ENCODE measurements around the gene BRAF. TPM values are rescaled to one million over a fixed set of nuclear protein-coding genes. Genes with fewer than 3 reads are reported as not detected.
"Not testable (repeated sequence)": the region's sequence is repeated elsewhere in the genome, so short reads cannot be mapped to it uniquely, and the experiment has no call there.

Gene BRAF
- total and polyA plus RNA-seq, 5 donors from 2014 or later = 6.9 to 60.8 (median 9.0) TPM

- Mint-ChIP-seq H3K4me3 (peak overlapping the region in 3 of 4 donors; percentile 14 to 41 (median 21)), H3K9me3 (no peaks in the 10 kb centered on the region), H3K4me1 (peaks cover 8 to 36% (median 17%) of the 10 kb centered on the region in 4 donors), H3K36me3 (no peaks in the 10 kb centered on the region), H3K27ac (peak overlapping the region in 2 of 3 donors; percentile 82 to 88), H3K27me3 (no peaks in the 10 kb centered on the region)
- Histone ChIP-seq H3K4me3 (ENCODE audit: low read depth, low read length) (peak overlapping the region; percentile 7), H3K4me1 (ENCODE audit: control insufficient read depth, insufficient read depth, low read length, poor library complexity, severe bottlenecking) (peaks cover 19% of the 10 kb centered on the region), H3K27ac (ENCODE audit: insufficient read depth, low read length, poor library complexity, severe bottlenecking) (peak overlapping the region; percentile 56), H3K9me3 (ENCODE audit: control insufficient read depth in 2 of 2, low read length in 2 of 2) (no peaks in the 10 kb centered on the region), H3K27me3 (ENCODE audit: control insufficient read depth, insufficient read depth, low read length) (no peaks in the 10 kb centered on the region), H3K36me3 (ENCODE audit: control insufficient read depth, insufficient read depth, low read length) (peaks cover 2% of the 10 kb centered on the region)
- peak; percentile 96 to 97 for ATAC-seq (ENCODE audit: low read depth in 2 of 2)
- DNase-seq = peak; percentile 4 to 80 (median 67)
These were observed 201.7 kb downstream of the BRAF start for GRCh38 chr7:140723006-140723405.

- no peak overlapping the region for H3K4me3 Mint-ChIP-seq
- Histone ChIP-seq H3K27me3 (ENCODE audit: control insufficient read depth, insufficient read depth, low read length) (no peaks in the 10 kb centered on the region), H3K4me1 (ENCODE audit: control insufficient read depth, insufficient read depth, low read length, poor library complexity, severe bottlenecking) (peaks cover 19% of the 10 kb centered on the region), H3K9me3 (ENCODE audit: control insufficient read depth in 2 of 2, low read length in 2 of 2) (no peaks in the 10 kb centered on the region), H3K4me3 (ENCODE audit: low read depth, low read length) (no peak overlapping the region), H3K27ac (ENCODE audit: insufficient read depth, low read length, poor library complexity, severe bottlenecking) (no peak overlapping the region), H3K36me3 (ENCODE audit: control insufficient read depth, insufficient read depth, low read length) (peaks cover 2% of the 10 kb centered on the region)
- H3K36me3 Mint-ChIP-seq = no peaks in the 10 kb centered on the region
- no peak for DNase-seq
- H3K27me3 Mint-ChIP-seq = no peaks in the 10 kb centered on the region
- no peak for ATAC-seq (ENCODE audit: low read depth in 2 of 2)
- H3K4me1 Mint-ChIP-seq = peaks cover 8 to 36% (median 17%) of the 10 kb centered on the region in 4 donors
- H3K9me3 Mint-ChIP-seq = no peaks in the 10 kb centered on the region
- H3K27ac Mint-ChIP-seq = peak overlapping the region in 1 of 3 donors; percentile 88
These were observed 202.5 kb downstream of the BRAF start for GRCh38 chr7:140722254-140722653.

- Histone ChIP-seq H3K4me3 (ENCODE audit: low read depth, low read length) (no peak overlapping the region), H3K36me3 (ENCODE audit: control insufficient read depth, insufficient read depth, low read length) (peaks cover 3% of the 10 kb centered on the region), H3K9me3 (ENCODE audit: control insufficient read depth in 2 of 2, low read length in 2 of 2) (no peaks in the 10 kb centered on the region), H3K27me3 (ENCODE audit: control insufficient read depth, insufficient read depth, low read length) (no peaks in the 10 kb centered on the region), H3K4me1 (ENCODE audit: control insufficient read depth, insufficient read depth, low read length, poor library complexity, severe bottlenecking) (peaks cover 19% of the 10 kb centered on the region), H3K27ac (ENCODE audit: insufficient read depth, low read length, poor library complexity, severe bottlenecking) (no peak overlapping the region)
- peaks cover 6% of the 10 kb centered on the region for H3K36me3 Mint-ChIP-seq
- no peaks in the 10 kb centered on the region for H3K27me3 Mint-ChIP-seq
- ATAC-seq (ENCODE audit: low read depth in 2 of 2) = no peak
- peaks cover 8 to 31% (median 15%) of the 10 kb centered on the region in 4 donors for H3K4me1 Mint-ChIP-seq
- DNase-seq = no peak
- H3K27ac Mint-ChIP-seq = no peak overlapping the region
- H3K9me3 Mint-ChIP-seq = no peaks in the 10 kb centered on the region
- H3K4me3 Mint-ChIP-seq = no peak overlapping the region
These were observed 205.0 kb downstream of the BRAF start for GRCh38 chr7:140719721-140720120.

- peaks cover 21% of the 10 kb centered on the region for H3K36me3 Mint-ChIP-seq
- no peak for ATAC-seq (ENCODE audit: low read depth in 2 of 2)
These were observed 210.2 kb downstream of the BRAF start for GRCh38 chr7:140714331-140715040.

GRCh38 chr7:140712392-140712791 is 212.3 kb downstream of the BRAF start:
- not testable (repeated sequence) for H3K4me3 Mint-ChIP-seq; H3K27ac Mint-ChIP-seq; H3K4me1 Mint-ChIP-seq; H3K4me3 ChIP-seq (ENCODE audit: low read depth, low read length); H3K9me3 Mint-ChIP-seq; H3K4me1 ChIP-seq (ENCODE audit: control insufficient read depth, insufficient read depth, low read length, poor library complexity, severe bottlenecking); DNase-seq; ATAC-seq (ENCODE audit: low read depth in 2 of 2); H3K27me3 Mint-ChIP-seq; H3K27ac ChIP-seq (ENCODE audit: insufficient read depth, low read length, poor library complexity, severe bottlenecking); H3K36me3 ChIP-seq (ENCODE audit: control insufficient read depth, insufficient read depth, low read length); H3K27me3 ChIP-seq (ENCODE audit: control insufficient read depth, insufficient read depth, low read length); H3K9me3 ChIP-seq (ENCODE audit: control insufficient read depth in 2 of 2, low read length in 2 of 2)
- peaks cover 21% of the 10 kb centered on the region for H3K36me3 Mint-ChIP-seq

More at GRCh38 chr7:140714331-140715040, 210.2 kb downstream of the BRAF start:
- Histone ChIP-seq H3K27me3 (ENCODE audit: control insufficient read depth, insufficient read depth, low read length) (no peaks in the 10 kb centered on the region), H3K9me3 (ENCODE audit: control insufficient read depth in 2 of 2, low read length in 2 of 2) (no peaks in the 10 kb centered on the region), H3K4me3 (ENCODE audit: low read depth, low read length) (no peak overlapping the region), H3K4me1 (ENCODE audit: control insufficient read depth, insufficient read depth, low read length, poor library complexity, severe bottlenecking) (no peaks in the 10 kb centered on the region), H3K36me3 (ENCODE audit: control insufficient read depth, insufficient read depth, low read length) (peaks cover 3% of the 10 kb centered on the region), H3K27ac (ENCODE audit: insufficient read depth, low read length, poor library complexity, severe bottlenecking) (no peak overlapping the region)
- DNase-seq = no peak
- Mint-ChIP-seq H3K27ac (peak overlapping the region in 2 of 3 donors; percentile 47 to 73), H3K4me3 (no peak overlapping the region), H3K27me3 (no peaks in the 10 kb centered on the region), H3K4me1 (peaks cover 0 to 2% (median 0%) of the 10 kb centered on the region in 4 donors), H3K9me3 (no peaks in the 10 kb centered on the region)

- peak overlapping the region in 1 of 3 donors; percentile 43 for H3K27ac Mint-ChIP-seq
- H3K4me1 Mint-ChIP-seq = peaks cover 0 to 11% (median 2%) of the 10 kb centered on the region in 4 donors
These were observed 216.0 kb downstream of the BRAF start for GRCh38 chr7:140708764-140709163.

GRCh38 chr7:140707132-140707531 is 217.6 kb downstream of the BRAF start:
- Histone ChIP-seq H3K27ac (ENCODE audit: insufficient read depth, low read length, poor library complexity, severe bottlenecking) (no peak overlapping the region), H3K4me3 (ENCODE audit: low read depth, low read length) (no peak overlapping the region), H3K27me3 (ENCODE audit: control insufficient read depth, insufficient read depth, low read length) (no peaks in the 10 kb centered on the region), H3K4me1 (ENCODE audit: control insufficient read depth, insufficient read depth, low read length, poor library complexity, severe bottlenecking) (no peaks in the 10 kb centered on the region), H3K9me3 (ENCODE audit: control insufficient read depth in 2 of 2, low read length in 2 of 2) (no peaks in the 10 kb centered on the region), H3K36me3 (ENCODE audit: control insufficient read depth, insufficient read depth, low read length) (peaks cover 26% of the 10 kb centered on the region)
- no peak for ATAC-seq (ENCODE audit: low read depth in 2 of 2)
- Mint-ChIP-seq H3K27ac (no peak overlapping the region), H3K27me3 (no peaks in the 10 kb centered on the region), H3K9me3 (no peaks in the 10 kb centered on the region), H3K4me1 (peaks cover 0 to 17% (median 7%) of the 10 kb centered on the region in 4 donors), H3K4me3 (no peak overlapping the region), H3K36me3 (peaks cover 26% of the 10 kb centered on the region)
- no peak for DNase-seq

More at GRCh38 chr7:140708764-140709163, 216.0 kb downstream of the BRAF start:
- ATAC-seq (ENCODE audit: low read depth in 2 of 2); H3K4me3 Mint-ChIP-seq; H3K9me3 ChIP-seq (ENCODE audit: control insufficient read depth in 2 of 2, low read length in 2 of 2); H3K9me3 Mint-ChIP-seq; H3K27me3 Mint-ChIP-seq; H3K4me3 ChIP-seq (ENCODE audit: low read depth, low read length); H3K27ac ChIP-seq (ENCODE audit: insufficient read depth, low read length, poor library complexity, severe bottlenecking); DNase-seq; H3K27me3 ChIP-seq (ENCODE audit: control insufficient read depth, insufficient read depth, low read length); H3K4me1 ChIP-seq (ENCODE audit: control insufficient read depth, insufficient read depth, low read length, poor library complexity, severe bottlenecking): not testable (repeated sequence)
- H3K36me3 Mint-ChIP-seq = peaks cover 25% of the 10 kb centered on the region
- H3K36me3 ChIP-seq (ENCODE audit: control insufficient read depth, insufficient read depth, low read length) = peaks cover 19% of the 10 kb centered on the region

- ATAC-seq (ENCODE audit: low read depth in 2 of 2) (no peak), DNase-seq (no peak)
- Mint-ChIP-seq H3K9me3 (no peaks in the 10 kb centered on the region), H3K36me3 (peaks cover 20% of the 10 kb centered on the region), H3K4me1 (peaks cover 7 to 27% (median 14%) of the 10 kb centered on the region in 4 donors), H3K27ac (no peak overlapping the region), H3K4me3 (no peak overlapping the region), H3K27me3 (no peaks in the 10 kb centered on the region)
- no peaks in the 10 kb centered on the region for H3K4me1 ChIP-seq (ENCODE audit: control insufficient read depth, insufficient read depth, low read length, poor library complexity, severe bottlenecking)
- no peaks in the 10 kb centered on the region for H3K9me3 ChIP-seq (ENCODE audit: control insufficient read depth in 2 of 2, low read length in 2 of 2)
- H3K36me3 ChIP-seq (ENCODE audit: control insufficient read depth, insufficient read depth, low read length) = peaks cover 26% of the 10 kb centered on the region
- no peak overlapping the region for H3K27ac ChIP-seq (ENCODE audit: insufficient read depth, low read length, poor library complexity, severe bottlenecking)
- no peak overlapping the region for H3K4me3 ChIP-seq (ENCODE audit: low read depth, low read length)
- no peaks in the 10 kb centered on the region for H3K27me3 ChIP-seq (ENCODE audit: control insufficient read depth, insufficient read depth, low read length)
These were observed 220.5 kb downstream of the BRAF start for GRCh38 chr7:140704205-140704604.

All from CD4-positive, CD25-positive, alpha-beta regulatory T cell (primary cell).